OCI-LY7 (cell line): Measurements from ENCODE around the gene PCDH9.

Source experiments
- EZH2phosphoT487 ChIP-seq: fragments of 200-600 bp; sonication (generic); IDR thresholded peaks from 2 replicates; pipeline ENCODE4 v1.6.1; 2018; ENCODE audit warnings: low read depth, borderline replicate concordance, mild to moderate bottlenecking, mixed run types, antibody characterized with exemption, low read length, moderate library complexity, mixed read lengths
- TF ChIP-seq, protein P1 (sequence below): fragments of 200-600 bp; sonication (generic); conservative IDR thresholded peaks from 2 replicates; pipeline ENCODE4 v1.5.1; 2014; ENCODE audit warnings: mild to moderate bottlenecking, antibody characterized with exemption, low read length, moderate library complexity, mixed read lengths

- TF ChIP-seq, protein P1, sequence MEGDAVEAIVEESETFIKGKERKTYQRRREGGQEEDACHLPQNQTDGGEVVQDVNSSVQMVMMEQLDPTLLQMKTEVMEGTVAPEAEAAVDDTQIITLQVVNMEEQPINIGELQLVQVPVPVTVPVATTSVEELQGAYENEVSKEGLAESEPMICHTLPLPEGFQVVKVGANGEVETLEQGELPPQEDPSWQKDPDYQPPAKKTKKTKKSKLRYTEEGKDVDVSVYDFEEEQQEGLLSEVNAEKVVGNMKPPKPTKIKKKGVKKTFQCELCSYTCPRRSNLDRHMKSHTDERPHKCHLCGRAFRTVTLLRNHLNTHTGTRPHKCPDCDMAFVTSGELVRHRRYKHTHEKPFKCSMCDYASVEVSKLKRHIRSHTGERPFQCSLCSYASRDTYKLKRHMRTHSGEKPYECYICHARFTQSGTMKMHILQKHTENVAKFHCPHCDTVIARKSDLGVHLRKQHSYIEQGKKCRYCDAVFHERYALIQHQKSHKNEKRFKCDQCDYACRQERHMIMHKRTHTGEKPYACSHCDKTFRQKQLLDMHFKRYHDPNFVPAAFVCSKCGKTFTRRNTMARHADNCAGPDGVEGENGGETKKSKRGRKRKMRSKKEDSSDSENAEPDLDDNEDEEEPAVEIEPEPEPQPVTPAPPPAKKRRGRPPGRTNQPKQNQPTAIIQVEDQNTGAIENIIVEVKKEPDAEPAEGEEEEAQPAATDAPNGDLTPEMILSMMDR: no peak
- TF ChIP-seq EZH2phosphoT487: no peak
These were observed 37.0 kb upstream of the PCDH9 start for GRCh38 chr13:67267136-67267535.
